ENCODE measurements around the gene PEPD. TPM values are rescaled to one million over a fixed set of nuclear protein-coding genes. Genes with fewer than 3 reads are reported as not detected.
A peak's percentile ranks its signal among the peaks of the same experiment; 100 is the strongest.

PEPD gene
- total and polyA plus RNA-seq, 9 donors = 20.3 to 55.4 (median 45.1) TPM

DNA sequence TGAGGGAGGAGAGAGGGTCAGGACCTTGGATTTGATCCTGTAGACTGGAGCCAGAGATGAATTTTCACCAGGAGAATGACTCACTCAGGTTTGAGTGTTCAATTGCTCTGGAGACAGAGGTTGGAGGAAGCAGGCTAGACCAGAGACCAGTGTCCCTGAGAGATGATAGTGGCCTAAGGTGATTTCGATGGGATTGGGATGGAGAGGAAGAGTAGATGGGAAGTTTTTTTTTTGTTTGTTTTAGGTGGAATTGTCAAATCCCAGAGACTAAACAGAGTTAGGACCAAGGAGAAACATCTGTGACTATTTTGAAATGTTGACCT is 145.8 kb downstream of the PEPD start:
- WGBS (ENCODE audit: insufficient coverage) = 89% methylated on average over 1 of the region's 1 CpG
- Histone ChIP-seq H3K36me3 (ENCODE audit: control insufficient read depth, insufficient read depth, low read length) (peaks cover 4% of the 10 kb centered on the region), H3K9me3 (replicated peaks; ENCODE audit: control insufficient read depth, low read depth, low read length) (no peaks in the 10 kb centered on the region), H3K4me3 (ENCODE audit: low read length) (no peak overlapping the region), H3K27me3 (ENCODE audit: control insufficient read depth, insufficient read depth, low read length) (no peaks in the 10 kb centered on the region), H3K27ac (ENCODE audit: low read length) (no peak overlapping the region), H3K4me1 (ENCODE audit: control insufficient read depth, insufficient read depth, low read length) (peaks cover 14% of the 10 kb centered on the region)
- no peak for DNase-seq

DNA sequence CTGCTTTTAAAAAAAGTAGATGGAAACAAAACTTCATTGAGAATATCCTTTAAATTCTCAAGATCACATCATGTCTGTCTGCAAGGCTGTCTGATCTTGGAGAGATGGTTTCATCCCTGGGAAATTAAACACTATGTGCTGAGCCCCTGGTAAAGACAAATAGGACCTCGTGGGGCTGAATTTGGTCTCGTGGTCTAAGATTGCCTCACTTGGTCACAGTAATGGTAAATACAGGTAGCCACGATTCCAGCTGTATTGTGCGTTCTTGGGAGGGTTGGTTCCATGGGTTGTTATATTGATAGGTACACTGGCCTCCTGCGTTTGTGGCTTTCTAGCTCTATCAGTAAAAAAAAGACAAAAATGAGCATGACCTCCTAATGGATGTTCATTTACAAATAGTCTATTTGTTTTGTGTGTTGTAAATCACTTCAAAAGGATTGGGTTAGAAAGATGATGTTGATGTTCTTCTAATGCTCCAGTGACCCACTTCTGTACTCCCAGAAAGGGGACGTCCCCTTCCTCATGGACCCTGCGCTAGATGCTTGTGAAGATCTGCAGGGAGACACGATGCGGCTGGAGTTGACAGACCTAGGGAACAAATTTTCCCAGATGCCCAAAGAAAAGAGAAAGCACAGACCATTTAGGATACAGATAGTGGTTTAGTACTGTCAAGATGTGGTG is 146.3 kb downstream of the PEPD start:
- Histone ChIP-seq H3K27ac (ENCODE audit: low read length) (no peak overlapping the region), H3K4me1 (ENCODE audit: control insufficient read depth, insufficient read depth, low read length) (peaks cover 14% of the 10 kb centered on the region), H3K9me3 (replicated peaks; ENCODE audit: control insufficient read depth, low read depth, low read length) (no peaks in the 10 kb centered on the region), H3K27me3 (ENCODE audit: control insufficient read depth, insufficient read depth, low read length) (no peaks in the 10 kb centered on the region), H3K4me3 (ENCODE audit: low read length) (no peak overlapping the region), H3K36me3 (ENCODE audit: control insufficient read depth, insufficient read depth, low read length) (peaks cover 4% of the 10 kb centered on the region)
- 96% methylated on average over 3 of the region's 9 CpGs for WGBS (ENCODE audit: insufficient coverage)
- DNase-seq = no peak

- peak overlapping the region; percentile 64 for H3K27ac ChIP-seq (ENCODE audit: low read length)
- 2% methylated on average over 22 of the region's 22 CpGs for WGBS (ENCODE audit: insufficient coverage)
- no peaks in the 10 kb centered on the region for H3K9me3 ChIP-seq (replicated peaks; ENCODE audit: control insufficient read depth, low read depth, low read length)
- peak; percentile 53 for DNase-seq
- H3K4me3 ChIP-seq (ENCODE audit: low read length) = peak overlapping the region; percentile 54
- H3K36me3 ChIP-seq (ENCODE audit: control insufficient read depth, insufficient read depth, low read length) = peaks cover 2% of the 10 kb centered on the region
- peaks cover 14% of the 10 kb centered on the region for H3K4me1 ChIP-seq (ENCODE audit: control insufficient read depth, insufficient read depth, low read length)
- no peaks in the 10 kb centered on the region for H3K27me3 ChIP-seq (ENCODE audit: control insufficient read depth, insufficient read depth, low read length)
These were observed 147.3 kb downstream of the PEPD start for GRCh38 chr19:33374236-33374714.

DNA sequence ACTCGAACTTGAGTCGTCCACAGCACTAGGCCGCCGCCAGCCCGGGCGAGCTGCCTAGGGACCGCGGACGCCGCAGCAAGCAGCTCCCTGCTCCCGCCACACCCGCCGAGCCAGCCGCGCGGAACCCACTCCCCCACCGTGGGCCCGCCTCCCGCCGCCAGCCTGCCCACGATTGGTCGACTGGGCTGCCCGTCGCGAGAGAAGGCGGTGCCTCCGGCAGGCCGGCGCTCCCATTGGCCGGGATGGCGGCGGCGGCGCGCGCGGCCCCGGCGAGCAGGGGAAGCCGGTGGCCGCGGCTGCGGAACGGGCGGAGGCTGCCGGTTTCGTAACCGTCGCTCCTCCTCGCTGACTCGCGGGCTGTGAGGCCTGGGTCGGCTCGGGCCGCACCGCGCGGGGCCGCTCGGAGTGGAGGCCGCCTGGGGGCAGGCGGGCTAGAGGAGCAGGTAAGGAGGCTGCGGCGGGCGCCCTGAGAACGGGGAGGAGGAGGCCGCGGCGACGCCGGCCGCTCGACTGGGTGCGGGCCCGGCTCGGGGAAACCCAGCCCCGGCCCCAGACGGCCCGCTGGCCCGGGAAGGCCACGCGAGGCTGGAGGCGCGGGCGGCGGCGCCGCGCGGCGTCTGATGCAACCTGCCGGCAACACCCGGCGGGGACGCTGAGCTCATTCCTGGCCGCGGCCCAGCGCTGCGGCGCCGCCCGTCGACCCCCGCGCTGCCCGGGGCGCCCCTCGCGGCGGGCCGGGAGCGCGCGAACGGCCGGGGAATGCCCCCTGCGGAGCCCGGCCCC is 147.9 kb downstream of the PEPD start, which contains the start of gene CEBPG:
CEBPG (plus strand) TSS at position 257 of the 783 bp plus-strand sequence. CDS start 5,531 bp downstream, outside the sequence.
- Histone ChIP-seq H3K9me3 (replicated peaks; ENCODE audit: control insufficient read depth, low read depth, low read length) (no peaks in the 10 kb centered on the region), H3K36me3 (ENCODE audit: control insufficient read depth, insufficient read depth, low read length) (no peaks in the 10 kb centered on the region), H3K4me1 (ENCODE audit: control insufficient read depth, insufficient read depth, low read length) (peaks cover 14% of the 10 kb centered on the region), H3K27ac (ENCODE audit: low read length) (peak within 1 kb of the TSS; percentile 94), H3K4me3 (ENCODE audit: low read length) (peak within 1 kb of the TSS; percentile 66), H3K27me3 (ENCODE audit: control insufficient read depth, insufficient read depth, low read length) (no peaks in the 10 kb centered on the region)
- under 1% methylated on average over 117 of the region's 118 CpGs for WGBS (ENCODE audit: insufficient coverage)
- peak; percentile 96 for DNase-seq

- Histone ChIP-seq H3K27ac (ENCODE audit: low read length) (no peak overlapping the region), H3K36me3 (ENCODE audit: control insufficient read depth, insufficient read depth, low read length) (no peaks in the 10 kb centered on the region), H3K4me1 (ENCODE audit: control insufficient read depth, insufficient read depth, low read length) (peaks cover 8% of the 10 kb centered on the region), H3K4me3 (ENCODE audit: low read length) (no peak overlapping the region), H3K27me3 (ENCODE audit: control insufficient read depth, insufficient read depth, low read length) (no peaks in the 10 kb centered on the region), H3K9me3 (replicated peaks; ENCODE audit: control insufficient read depth, low read depth, low read length) (no peaks in the 10 kb centered on the region)
- WGBS (ENCODE audit: insufficient coverage) = 83% methylated on average over 1 of the region's 4 CpGs
- DNase-seq = no peak
These were observed 150.8 kb downstream of the PEPD start for GRCh38 chr19:33370783-33371182.

DNA sequence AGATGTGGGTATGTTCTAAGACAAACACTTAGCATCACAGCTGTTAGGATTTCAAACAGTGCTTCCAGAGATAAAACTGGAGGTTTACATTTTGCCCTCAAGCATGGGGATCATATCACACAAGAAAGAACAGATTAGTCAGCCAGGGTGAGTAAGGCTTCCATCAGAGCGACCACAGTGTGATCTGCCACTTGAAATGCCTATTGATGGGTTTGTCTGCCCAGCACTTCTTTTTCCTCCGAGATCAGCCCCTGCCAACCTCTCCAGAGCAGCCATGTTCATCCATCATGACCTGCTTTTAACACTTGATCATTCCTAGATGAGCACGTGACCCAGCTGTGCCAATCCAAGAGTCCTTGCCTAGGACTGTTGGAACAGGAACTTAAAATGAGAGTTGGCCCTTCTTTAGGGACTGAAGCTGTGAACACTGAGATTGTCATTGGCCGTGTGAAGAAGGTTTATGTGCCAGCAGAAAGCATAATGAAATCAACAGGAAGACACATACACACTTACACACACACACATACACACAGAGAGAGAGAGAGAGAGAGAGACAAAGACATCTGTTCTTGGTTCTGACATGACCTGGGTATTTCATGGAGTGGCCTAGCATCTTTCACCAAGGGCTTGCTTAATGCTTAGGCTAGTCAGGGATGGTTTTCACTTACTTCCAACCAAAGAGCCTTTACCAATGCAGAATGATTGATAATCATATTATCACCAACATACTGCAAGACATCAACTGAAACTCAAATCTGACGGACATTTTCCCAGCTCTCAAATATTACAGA is 153.3 kb downstream of the PEPD start:
- 76% methylated on average over 2 of the region's 5 CpGs for WGBS (ENCODE audit: insufficient coverage)
- DNase-seq = no peak
- Histone ChIP-seq H3K36me3 (ENCODE audit: control insufficient read depth, insufficient read depth, low read length) (no peaks in the 10 kb centered on the region), H3K27me3 (ENCODE audit: control insufficient read depth, insufficient read depth, low read length) (peaks cover 6% of the 10 kb centered on the region), H3K9me3 (replicated peaks; ENCODE audit: control insufficient read depth, low read depth, low read length) (no peaks in the 10 kb centered on the region), H3K27ac (ENCODE audit: low read length) (no peak overlapping the region), H3K4me1 (ENCODE audit: control insufficient read depth, insufficient read depth, low read length) (no peaks in the 10 kb centered on the region), H3K4me3 (ENCODE audit: low read length) (no peak overlapping the region)

DNA sequence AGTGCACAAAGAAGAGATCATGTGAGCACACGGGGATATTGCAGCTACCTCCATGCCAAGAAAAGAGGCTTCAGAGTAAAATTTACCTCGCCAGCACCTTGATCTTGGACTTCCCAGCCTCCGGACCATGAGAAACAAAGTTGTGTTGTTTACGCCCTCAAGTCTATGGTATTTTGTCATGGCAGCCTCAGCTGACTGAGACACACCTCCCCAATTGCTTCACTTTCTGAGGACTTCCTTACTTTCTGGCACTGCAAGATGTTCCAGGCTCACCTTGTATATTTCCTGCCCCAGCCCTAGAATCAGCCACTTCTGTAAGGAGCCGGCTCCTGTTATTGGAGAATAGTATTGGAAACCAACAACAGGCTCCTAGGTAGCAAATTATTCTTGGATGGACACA is 154.7 kb downstream of the PEPD start:
- WGBS (ENCODE audit: insufficient coverage) = 85% methylated on average over 3 of the region's 5 CpGs
- Histone ChIP-seq H3K4me1 (ENCODE audit: control insufficient read depth, insufficient read depth, low read length) (no peaks in the 10 kb centered on the region), H3K9me3 (replicated peaks; ENCODE audit: control insufficient read depth, low read depth, low read length) (no peaks in the 10 kb centered on the region), H3K36me3 (ENCODE audit: control insufficient read depth, insufficient read depth, low read length) (no peaks in the 10 kb centered on the region), H3K4me3 (ENCODE audit: low read length) (no peak overlapping the region), H3K27me3 (ENCODE audit: control insufficient read depth, insufficient read depth, low read length) (peaks cover 6% of the 10 kb centered on the region), H3K27ac (ENCODE audit: low read length) (no peak overlapping the region)
- DNase-seq = no peak

DNA sequence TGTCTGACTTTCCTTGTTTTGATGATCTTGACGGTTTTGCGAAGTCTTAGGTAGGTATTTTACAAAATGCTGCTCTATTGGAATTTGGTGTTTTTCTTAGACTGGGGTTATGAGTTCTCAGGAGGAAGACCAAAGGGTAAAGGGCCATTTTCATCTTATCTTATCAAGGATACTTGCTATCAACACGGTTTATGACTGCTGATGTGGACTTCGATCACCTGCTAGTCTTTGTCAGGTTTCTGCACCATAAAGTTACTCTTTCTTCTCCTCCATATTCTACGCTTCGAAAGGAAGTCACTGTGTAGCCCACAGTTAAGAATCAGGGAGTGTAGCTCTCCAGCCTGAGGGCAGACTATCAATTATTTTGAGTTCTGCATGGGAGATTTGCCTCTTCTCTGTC is 155.5 kb downstream of the PEPD start:
- Histone ChIP-seq H3K36me3 (ENCODE audit: control insufficient read depth, insufficient read depth, low read length) (no peaks in the 10 kb centered on the region), H3K27ac (ENCODE audit: low read length) (no peak overlapping the region), H3K9me3 (replicated peaks; ENCODE audit: control insufficient read depth, low read depth, low read length) (no peaks in the 10 kb centered on the region), H3K4me3 (ENCODE audit: low read length) (no peak overlapping the region), H3K4me1 (ENCODE audit: control insufficient read depth, insufficient read depth, low read length) (no peaks in the 10 kb centered on the region), H3K27me3 (ENCODE audit: control insufficient read depth, insufficient read depth, low read length) (peaks cover 6% of the 10 kb centered on the region)
- 77% methylated on average over 2 of the region's 6 CpGs for WGBS (ENCODE audit: insufficient coverage)
- no peak for DNase-seq

DNA sequence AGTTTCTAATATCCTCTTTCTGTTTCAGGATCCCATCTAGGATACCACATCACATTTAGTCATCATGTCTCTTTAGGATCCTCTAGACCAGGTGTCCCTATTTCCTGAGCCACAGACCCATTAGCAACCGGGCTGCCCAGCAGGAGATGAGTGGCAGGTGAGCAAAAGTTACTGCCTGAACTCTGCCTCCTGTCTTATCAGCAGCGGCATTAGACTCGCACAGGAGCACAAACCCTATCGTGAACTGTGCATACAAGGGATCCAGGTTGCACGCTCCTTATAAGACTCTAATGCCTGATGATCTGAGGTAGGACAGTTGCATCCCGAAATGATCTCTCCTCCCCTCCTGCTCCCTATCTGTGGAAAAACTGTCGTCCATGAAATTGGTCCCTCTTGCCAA is 155.9 kb downstream of the PEPD start:
- H3K4me3 ChIP-seq (ENCODE audit: low read length) = no peak overlapping the region
- no peaks in the 10 kb centered on the region for H3K4me1 ChIP-seq (ENCODE audit: control insufficient read depth, insufficient read depth, low read length)
- H3K36me3 ChIP-seq (ENCODE audit: control insufficient read depth, insufficient read depth, low read length) = no peaks in the 10 kb centered on the region
- peaks cover 6% of the 10 kb centered on the region for H3K27me3 ChIP-seq (ENCODE audit: control insufficient read depth, insufficient read depth, low read length)
- no peaks in the 10 kb centered on the region for H3K9me3 ChIP-seq (replicated peaks; ENCODE audit: control insufficient read depth, low read depth, low read length)
- no peak overlapping the region for H3K27ac ChIP-seq (ENCODE audit: low read length)
- WGBS (ENCODE audit: insufficient coverage) = 69% methylated on average over 7 of the region's 7 CpGs
- no peak for DNase-seq

- Histone ChIP-seq H3K9me3 (replicated peaks; ENCODE audit: control insufficient read depth, low read depth, low read length) (no peaks in the 10 kb centered on the region), H3K4me3 (ENCODE audit: low read length) (no peak overlapping the region), H3K27ac (ENCODE audit: low read length) (no peak overlapping the region), H3K27me3 (ENCODE audit: control insufficient read depth, insufficient read depth, low read length) (peaks cover 6% of the 10 kb centered on the region), H3K4me1 (ENCODE audit: control insufficient read depth, insufficient read depth, low read length) (no peaks in the 10 kb centered on the region), H3K36me3 (ENCODE audit: control insufficient read depth, insufficient read depth, low read length) (no peaks in the 10 kb centered on the region)
- WGBS (ENCODE audit: insufficient coverage) = 69% methylated on average over 4 of the region's 5 CpGs
- no peak for DNase-seq
These were observed 158.1 kb downstream of the PEPD start for GRCh38 chr19:33363476-33363875.

All from muscle of leg (tissue), 11 donors.